Measurements from ENCODE around the gene NXF1.
"Not testable (repeated sequence)": the region's sequence is repeated elsewhere in the genome, so short reads cannot be mapped to it uniquely, and the experiment has no call there.

Gene NXF1

GRCh38 chr11:62831520-62832335 is 26.5 kb upstream of the NXF1 start, which contains the start of gene STX5:
TSS of gene STX5 (minus strand) at chr11:62832051. CDS start at chr11:62831243, 808 bp downstream.
- DNase-seq, result peak; percentile 95 to 99 (median 98)

DNA sequence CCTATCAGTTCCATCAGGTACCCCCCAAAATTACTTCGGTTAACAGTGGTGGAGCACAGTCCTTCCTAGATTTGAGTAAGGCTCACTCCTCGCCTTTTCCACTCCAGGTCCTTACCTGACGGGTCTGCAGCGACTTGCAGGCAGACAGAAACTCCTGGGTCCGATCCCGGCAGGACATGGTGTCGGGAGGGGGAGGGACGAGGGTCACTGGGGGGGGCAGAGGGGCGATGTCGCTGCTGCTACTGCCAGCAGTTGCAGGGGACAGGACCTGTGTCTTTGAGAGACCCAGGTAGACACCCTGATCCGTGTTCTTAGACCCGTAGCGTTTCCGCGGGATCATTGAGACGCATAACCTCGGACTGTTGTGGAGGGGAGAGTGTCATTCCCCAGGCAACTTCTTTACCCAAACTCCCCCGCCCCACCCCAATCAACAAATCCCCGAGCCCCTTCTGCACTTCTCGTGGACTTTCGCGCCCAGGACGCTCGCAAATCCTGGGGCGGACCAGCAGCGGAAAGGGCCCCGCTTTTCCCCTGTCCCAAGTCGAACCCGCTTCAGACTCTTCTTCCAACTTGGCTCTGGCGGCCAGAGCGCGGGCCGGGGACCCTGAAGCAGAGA is 25.8 kb upstream of the NXF1 start:
- DNase-seq, result no peak

GRCh38 chr11:62828130-62828529 is 22.9 kb upstream of the NXF1 start:
- DNase-seq, result not testable (repeated sequence)

- DNase-seq, result no peak
These were observed 18.4 kb upstream of the NXF1 start for GRCh38 chr11:62823677-62824076.

- DNase-seq, result no peak
These were observed 11.9 kb upstream of the NXF1 start for GRCh38 chr11:62817129-62817528.

DNA sequence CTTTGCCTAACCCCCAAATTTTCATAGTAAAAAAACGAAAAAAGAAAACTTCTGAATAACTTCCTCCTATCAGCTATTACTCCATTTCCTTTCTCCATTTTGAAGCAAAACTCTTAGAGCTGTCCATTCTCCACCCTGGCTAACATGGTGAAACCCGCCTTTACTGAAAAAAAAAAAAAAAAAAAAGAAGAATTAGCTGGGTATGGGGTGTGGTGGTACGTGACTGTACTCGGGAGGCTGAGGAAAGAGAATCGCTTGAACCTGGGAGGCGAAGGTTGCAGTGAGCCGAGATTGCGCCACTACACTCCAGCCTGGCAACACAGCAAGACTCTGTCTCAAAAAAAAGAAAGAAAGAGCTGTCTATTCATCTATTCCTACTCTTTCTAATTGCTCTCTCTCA is 11.3 kb upstream of the NXF1 start:
- DNase-seq, result no peak

DNA sequence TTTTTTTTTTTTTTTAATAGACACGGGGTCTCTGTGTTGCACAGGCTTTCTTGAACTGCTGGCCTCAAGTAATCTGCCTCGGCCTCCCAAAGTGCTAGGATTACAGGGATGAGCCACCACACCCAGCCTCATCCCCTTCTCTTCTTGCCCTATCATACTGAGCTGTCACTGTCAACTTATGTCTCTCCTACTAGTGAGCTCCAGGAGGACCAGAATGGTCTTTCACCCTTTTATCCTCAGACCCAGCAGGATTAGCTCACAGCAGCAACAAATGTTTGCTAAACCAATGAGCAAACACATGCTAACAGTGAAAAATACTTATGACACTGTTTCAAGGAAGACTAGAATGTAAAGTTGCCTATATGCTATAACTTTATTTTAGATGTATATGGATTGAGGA is 6.4 kb upstream of the NXF1 start:
- no peak for DNase-seq

GRCh38 chr11:62810748-62811147 is 5.5 kb upstream of the NXF1 start:
- no peak for DNase-seq

- DNase-seq, result no peak
These were observed 1.4 kb upstream of the NXF1 start for GRCh38 chr11:62806611-62807121.

DNA sequence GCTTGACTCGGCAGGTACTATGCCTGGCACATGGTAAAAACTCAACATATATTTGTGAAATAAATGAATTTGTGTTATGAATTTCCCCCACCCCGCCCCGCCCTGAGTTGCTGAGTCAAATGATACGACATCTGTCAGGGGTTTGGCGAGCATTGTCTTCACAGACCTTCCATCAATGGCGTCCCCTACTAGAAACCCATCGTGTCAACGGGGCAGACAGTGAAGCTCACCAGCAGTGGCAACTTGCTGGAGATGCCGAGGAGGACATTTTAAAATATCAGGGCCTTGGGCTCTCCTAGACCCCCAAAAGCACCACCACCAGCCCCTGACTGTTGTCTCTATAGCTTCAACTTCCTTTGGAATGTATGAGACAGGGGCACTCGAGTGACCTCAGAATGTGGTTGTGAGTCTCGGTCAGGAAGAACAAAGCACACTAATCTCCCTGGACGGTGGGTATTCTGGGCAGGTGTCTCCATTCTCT is 761 bp upstream of the NXF1 start:
- DNase-seq, result no peak

DNA sequence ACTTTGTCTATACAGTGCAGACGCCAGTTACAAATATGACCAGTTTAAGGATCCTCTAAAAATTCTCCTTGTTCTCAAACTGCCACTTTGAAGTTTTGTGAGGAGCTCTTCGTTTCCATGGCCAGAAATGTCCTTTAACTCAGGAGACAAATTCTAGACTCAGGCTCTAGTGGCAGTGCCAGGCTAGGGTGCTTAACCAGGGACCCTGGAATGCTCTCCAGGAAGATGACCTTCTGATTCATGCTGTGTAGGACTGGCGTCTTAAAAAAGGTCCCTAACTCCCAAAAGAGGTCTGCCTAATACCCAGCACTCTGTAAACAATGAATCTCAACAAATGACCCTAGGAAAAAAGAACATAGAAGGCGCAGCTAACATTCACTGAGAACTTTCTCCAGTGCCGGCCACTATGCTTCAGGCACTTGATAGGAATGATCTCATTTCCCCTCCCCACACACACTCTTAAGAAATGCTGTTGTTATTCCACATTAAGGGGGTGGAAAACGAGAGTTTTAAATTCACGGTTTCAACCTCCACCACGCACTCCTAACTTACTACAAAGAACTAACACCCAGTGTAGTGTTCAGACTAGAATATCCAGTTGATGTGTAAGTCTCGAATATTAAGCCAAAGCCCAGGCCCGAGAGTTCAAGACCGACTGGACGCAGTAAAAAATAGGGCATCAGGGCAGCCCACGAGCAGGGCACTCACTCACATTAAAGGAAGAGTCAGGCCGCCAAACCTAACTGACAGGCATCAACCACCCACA is 747 bp downstream of the NXF1 start:
- DNase-seq, result no peak

GRCh38 chr11:62801071-62801470 is 4.2 kb downstream of the NXF1 start:
- no peak for DNase-seq

DNA sequence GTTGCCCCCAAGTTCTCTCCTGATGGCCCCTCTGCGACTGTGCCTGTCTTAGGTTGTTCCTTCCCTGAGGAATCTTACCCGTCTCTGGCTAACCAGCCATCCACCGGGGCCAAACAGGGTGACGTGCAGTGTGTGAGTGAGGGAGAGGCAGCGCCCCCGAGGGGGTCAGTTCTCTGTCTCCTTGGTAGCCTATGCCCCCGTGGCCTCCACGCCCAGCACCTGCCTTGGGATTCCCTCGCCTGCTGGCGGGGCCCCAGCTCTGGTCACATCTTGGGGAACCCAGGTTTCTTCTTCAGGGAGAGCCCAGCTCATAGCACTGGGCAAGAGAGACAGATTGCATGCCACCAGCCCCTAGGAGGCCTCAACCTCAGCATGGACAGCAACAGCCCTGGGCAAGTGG is 5.8 kb downstream of the NXF1 start:
- no peak for DNase-seq

GRCh38 chr11:62796281-62796680 is 9.0 kb downstream of the NXF1 start:
- no peak for DNase-seq

GRCh38 chr11:62794201-62794775 is 11.0 kb downstream of the NXF1 start:
- no peak for DNase-seq

- no peak for DNase-seq
These were observed 13.1 kb downstream of the NXF1 start for GRCh38 chr11:62792202-62792575.

DNA sequence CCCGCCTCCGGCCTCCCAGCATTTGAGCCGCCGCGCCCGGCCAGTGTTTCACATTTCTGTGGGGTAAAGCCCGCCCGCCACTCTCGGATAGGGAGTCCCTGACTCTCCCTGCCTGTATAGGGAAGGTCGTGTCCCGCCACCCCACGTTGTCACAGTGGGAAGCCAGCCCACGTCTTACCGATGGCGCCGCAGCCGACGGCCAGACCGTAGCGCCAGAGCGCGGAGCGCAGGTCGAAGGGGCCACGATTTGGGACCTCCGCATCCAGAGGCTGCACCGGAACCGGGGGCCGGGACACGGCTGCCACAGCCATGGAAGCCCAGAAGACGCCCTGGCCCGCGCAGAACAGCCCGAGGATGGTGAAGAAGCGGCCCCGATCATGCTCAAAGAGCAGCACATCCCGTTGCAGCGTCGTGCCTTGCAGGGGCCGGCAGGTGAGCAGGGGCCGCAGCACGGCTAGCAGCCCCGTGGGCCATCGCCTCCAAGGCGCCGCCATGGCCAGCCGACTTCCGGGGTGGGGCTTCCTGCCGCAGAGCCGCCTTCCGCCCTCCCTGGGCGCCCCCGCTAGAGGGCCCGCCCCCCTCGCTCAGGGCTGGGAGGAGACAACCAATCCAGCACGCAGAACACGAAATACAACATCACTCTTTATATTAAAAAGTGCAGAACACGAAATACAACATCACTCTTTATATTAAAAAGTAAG is 13.6 kb downstream of the NXF1 start, which contains the start of gene TMEM223:
Gene TMEM223 (minus strand): TSS at position 506 of the 701 bp plus-strand sequence. CDS start 12 bp downstream, at position 494.
- peak; percentile 71 to 91 (median 82) for DNase-seq

- DNase-seq, result no peak
These were observed 15.7 kb downstream of the NXF1 start for GRCh38 chr11:62789576-62789975.

GRCh38 chr11:62788991-62789390 is 16.2 kb downstream of the NXF1 start:
- DNase-seq, result no peak

DNA sequence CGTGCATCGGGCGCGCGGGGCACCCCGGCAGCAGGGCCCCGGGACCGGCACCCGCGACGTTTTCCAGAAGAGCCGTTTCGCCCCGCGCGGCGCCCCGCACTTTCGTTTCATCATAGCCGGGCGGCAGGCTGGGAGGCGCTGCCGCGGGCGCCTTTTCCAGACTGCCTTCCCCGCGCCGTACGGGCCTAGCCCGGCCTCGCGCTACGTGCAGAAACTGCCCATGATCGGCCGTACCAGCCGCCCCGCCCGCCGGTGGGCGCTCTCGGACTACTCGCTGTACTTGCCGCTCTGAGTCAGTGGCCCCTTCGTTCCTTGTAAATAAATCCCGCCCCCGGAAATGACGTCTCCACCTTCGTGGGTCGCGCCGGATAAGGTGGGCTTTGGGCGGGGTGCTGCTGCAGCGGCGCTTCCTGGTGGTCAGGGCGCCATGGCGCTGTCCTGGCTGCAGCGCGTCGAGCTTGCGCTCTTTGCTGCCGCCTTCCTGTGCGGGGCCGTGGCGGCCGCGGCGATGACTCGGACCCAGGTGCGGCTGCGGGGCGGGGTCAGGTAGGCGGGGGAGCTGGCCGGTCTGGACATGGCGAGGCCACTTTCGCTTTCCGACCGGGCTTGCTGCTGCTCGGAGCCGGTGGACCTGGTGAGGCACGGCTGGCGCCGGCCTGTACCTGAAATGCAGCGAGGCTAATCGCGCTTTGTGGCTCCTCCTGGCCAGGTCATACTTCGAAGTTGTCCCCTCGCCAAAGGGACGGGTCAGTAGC is 18.1 kb downstream of the NXF1 start, which contains the start of gene TMEM179B:
Gene TMEM179B (plus strand): TSS at position 398 of the 755 bp plus-strand sequence. CDS start 30 bp downstream, at position 428.
- peak; percentile 92 to 95 (median 93) for DNase-seq
